Glomerular visceral epithelial cell (primary cell): ENCODE data around the gene ACTN4.

Experiments used
- DNase-seq: peaks from one replicate; pipeline ENCODE4 v3.0.0-alpha.2; 2016; ENCODE audit errors: extremely low spot score

Gene ACTN4

GRCh38 chr19:38695832-38696728, 48.6 kb downstream of the ACTN4 start:
- DNase-seq: no peak

- no peak for DNase-seq
Measured at GRCh38 chr19:38696729-38697055, 49.2 kb downstream of the ACTN4 start.

GRCh38 chr19:38697197-38697596, 49.7 kb downstream of the ACTN4 start:
- no peak for DNase-seq

GRCh38 chr19:38697641-38698071, 50.2 kb downstream of the ACTN4 start:
- DNase-seq: no peak

- no peak for DNase-seq
Measured at GRCh38 chr19:38698225-38699026, 51.0 kb downstream of the ACTN4 start.

- DNase-seq: no peak
Measured at GRCh38 chr19:38699027-38699346, 51.5 kb downstream of the ACTN4 start.

GRCh38 chr19:38699647-38700349, 52.3 kb downstream of the ACTN4 start:
- DNase-seq: no peak

GRCh38 chr19:38700350-38700901, 53.0 kb downstream of the ACTN4 start:
- no peak for DNase-seq

- no peak for DNase-seq
Measured at GRCh38 chr19:38700902-38701454, 53.5 kb downstream of the ACTN4 start.

- DNase-seq: no peak
Measured at GRCh38 chr19:38701455-38702063, 54.1 kb downstream of the ACTN4 start.

GRCh38 chr19:38702278-38702677, 54.8 kb downstream of the ACTN4 start:
- no peak for DNase-seq

GRCh38 chr19:38703509-38703908, 56.1 kb downstream of the ACTN4 start:
- no peak for DNase-seq

- no peak for DNase-seq
Measured at GRCh38 chr19:38704488-38705026, 57.1 kb downstream of the ACTN4 start.

- no peak for DNase-seq
Measured at GRCh38 chr19:38705197-38706019, 58.0 kb downstream of the ACTN4 start.

- no peak for DNase-seq
Measured at GRCh38 chr19:38706792-38707511, 59.5 kb downstream of the ACTN4 start.

GRCh38 chr19:38707512-38708114, 60.2 kb downstream of the ACTN4 start:
- DNase-seq: peak; percentile 61

GRCh38 chr19:38708413-38709024, 61.1 kb downstream of the ACTN4 start:
- no peak for DNase-seq

- DNase-seq: no peak
Measured at GRCh38 chr19:38709119-38709518, 61.7 kb downstream of the ACTN4 start.
